Mucosa of descending colon (tissue), 3 donors: ENCODE data around the gene ADI1. TPM values are rescaled to one million over a fixed set of nuclear protein-coding genes. Genes with fewer than 3 reads are reported as not detected.

ENCODE experiments used
- ATAC-seq: fragments of 200-7000 bp; cut with Tn5 transposase; one replicate; pipeline ENCODE4 v1.9.1; 2020; ENCODE audit warnings: mild to moderate bottlenecking, moderate library complexity
- DNase-seq, 3 donors: peaks; one replicate each; pipeline ENCODE4 v3.0.0-alpha.2; 2020
- H3K36me3 ChIP-seq: fragments of 200-600 bp; one replicate; pipeline ENCODE4 v1.8.0; 2021; ENCODE audit warnings: low read depth, mild to moderate bottlenecking
- H3K4me1 ChIP-seq: fragments of 200-600 bp; one replicate; pipeline ENCODE4 v1.8.0; 2021; ENCODE audit warnings: low read depth, mild to moderate bottlenecking
- H3K4me3 ChIP-seq: fragments of 200-600 bp; one replicate; pipeline ENCODE4 v1.8.0; 2021; ENCODE audit warnings: mild to moderate bottlenecking
- H3K9me3 ChIP-seq: fragments of 200-600 bp; one replicate; pipeline ENCODE4 v1.8.0; 2021; ENCODE audit warnings: mild to moderate bottlenecking
- CTCF ChIP-seq: fragments of 200-600 bp; IDR thresholded peaks from one replicate; pipeline ENCODE4 v1.8.0; 2022; ENCODE audit warnings: antibody characterized with exemption, mild to moderate bottlenecking
- intact Hi-C, 2 donors: fragments of 100-400 bp; cut with DNase I in 1 of 2; cut with micrococcal nuclease in 1 of 2; formaldehyde crosslinking; loops; one replicate each; pipeline versions ENCODE4 v1.11.0 to v1.11.1; 2022; cut with DNase I, micrococcal nuclease
- total RNA-seq, 3 donors: library from RNA; stranded (reverse); fragmentation: NEBNext Ultra II Directional in 2 of 3; extraction: Animal tissue kit (Norgen Biotek cat#: 25700) in 2 of 3; gene quantifications; one replicate each; pipeline versions ENCODE4 v1.2.1 to v1.2.4, GENCODE V29; 2021 to 2023
- donor health status: DM: no; HTN: no; CAD: no; lungs with moderate emphysema.
- donor health status: DM: no; HTN: no; CAD: no.
- donor health status: DM: no; HTN: yes; CAD: no.

ADI1 gene
- total RNA-seq, 3 donors from 2014 or later = 59.3 to 91.5 (median 70.4) TPM

GRCh38 chr2:3447789-3448317 lies 71.5 kb downstream of the ADI1 start:
- DNase-seq (no peak), ATAC-seq (no peak)
- no peak overlapping the region for H3K4me3 ChIP-seq
- H3K9me3 ChIP-seq = no peaks in the 10 kb centered on the region
- TF ChIP-seq CTCF = no peak
- no peaks in the 10 kb centered on the region for H3K4me1 ChIP-seq
- intact Hi-C loops = no loop called here
- H3K36me3 ChIP-seq = no peaks in the 10 kb centered on the region

Other genes starting within 250 kb of the ADI1 start
- 10 to 100 TPM; 15.9 to 27.1 (median 25.0) TPM for gene EIPR1, start 141.7 kb downstream of the ADI1 start, total RNA-seq
- 100 to 1,000 TPM in 1 of 3 donors, 10 to 100 TPM in 2; 76.9 to 102 (median 97.8) TPM for gene TRAPPC12, start 139.8 kb downstream of the ADI1 start, total RNA-seq
- 10 to 100 TPM; 14.4 to 24.2 (median 19.5) TPM for gene RNASEH1, start 38.8 kb upstream of the ADI1 start, total RNA-seq
- gene RPS7, start 55.7 kb upstream of the ADI1 start, total RNA-seq = 1,000 to 10,000 TPM in 1 of 3 donors, 100 to 1,000 TPM in 2; 871 to 1,011 (median 925) TPM
- gene COLEC11, start 75.6 kb upstream of the ADI1 start, total RNA-seq = 1 to 10 TPM in 2 of 3 donors, under 1 TPM in 1; 0.35 to 2.2 (median 1.6) TPM
- gene ALLC, start 138.7 kb upstream of the ADI1 start, total RNA-seq = not detected
- gene DCDC2C, start 184.0 kb upstream of the ADI1 start, total RNA-seq = under 1 TPM in 1 of 3 donors, not detected in 2; 0.35 TPM